SK-N-SH (cell line): Measurements from ENCODE around the gene TAS2R41.

Experiments used
- EP300 ChIP-seq, 2 experiments: IDR thresholded peaks; 2 replicates each; pipeline versions ENCODE4 v1.4.0 to v1.6.1; 2012; ENCODE audit warnings: borderline replicate concordance in 1 of 2, low read depth in 1 of 2, low read length in 1 of 2
- EZH2phosphoT487 ChIP-seq: fragments of 200-600 bp; sonication (generic); IDR thresholded peaks from 2 replicates; pipeline ENCODE4 v1.6.1; 2017; ENCODE audit warnings: low read depth, mixed run types, mild to moderate bottlenecking, antibody characterized with exemption, moderate library complexity, borderline replicate concordance
- NFIC ChIP-seq: IDR thresholded peaks from 2 replicates; pipeline ENCODE4 v1.4.0; 2012; ENCODE audit warnings: borderline replicate concordance
- POLR2AphosphoS5 ChIP-seq: IDR thresholded peaks from 2 replicates; pipeline ENCODE4 v1.6.1; 2012; ENCODE audit warnings: low read depth, low read length
- RAD21 ChIP-seq: IDR thresholded peaks from 2 replicates; pipeline ENCODE4 v1.6.1; 2012; ENCODE audit warnings: mild to moderate bottlenecking, low read length
- TAF1 ChIP-seq: IDR thresholded peaks from 2 replicates; pipeline ENCODE4 v1.6.1; 2012; ENCODE audit warnings: low read depth, mild to moderate bottlenecking, low read length, moderate library complexity, borderline replicate concordance
- TCF12 ChIP-seq: IDR thresholded peaks from 2 replicates; pipeline ENCODE4 v1.4.0; 2012
- TF ChIP-seq, protein P1 (sequence below): fragments of 200-600 bp; sonication (generic); IDR thresholded peaks from 2 replicates; pipeline ENCODE4 v1.6.1; 2017; ENCODE audit warnings: antibody characterized with exemption, mild to moderate bottlenecking, moderate library complexity

DNA sequence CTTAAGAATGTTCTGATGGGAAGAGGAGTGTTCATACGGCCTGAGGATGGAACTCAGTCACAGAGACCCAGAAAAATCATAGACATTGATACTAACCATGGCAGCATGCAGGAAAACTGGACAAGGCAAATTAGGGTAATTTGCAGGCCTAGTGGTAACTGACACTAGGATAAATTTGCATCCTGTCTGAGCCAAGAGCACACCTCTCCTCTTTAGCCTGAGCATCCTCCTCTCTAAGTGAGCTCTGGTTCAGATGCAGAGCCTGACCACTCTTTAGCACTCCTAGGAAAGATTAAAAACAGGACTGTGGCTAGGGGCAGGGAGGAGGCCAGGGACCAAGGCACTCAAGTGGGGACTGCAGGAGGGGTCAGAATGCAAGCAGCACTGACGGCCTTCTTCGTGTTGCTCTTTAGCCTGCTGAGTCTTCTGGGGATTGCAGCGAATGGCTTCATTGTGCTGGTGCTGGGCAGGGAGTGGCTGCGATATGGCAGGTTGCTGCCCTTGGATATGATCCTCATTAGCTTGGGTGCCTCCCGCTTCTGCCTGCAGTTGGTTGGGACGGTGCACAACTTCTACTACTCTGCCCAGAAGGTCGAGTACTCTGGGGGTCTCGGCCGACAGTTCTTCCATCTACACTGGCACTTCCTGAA lies at the start of gene TAS2R41:
- TF ChIP-seq NFIC (no peak), EP300 (IDR thresholded peaks at IDR 0.05; ENCODE audit: borderline replicate concordance in 1 of 2, low read depth in 1 of 2, low read length in 1 of 2) (no peak), EZH2phosphoT487 (no peak), RAD21 (no peak), TAF1 (no peak), TCF12 (no peak), POLR2AphosphoS5 (no peak)
- TF ChIP-seq, protein P1, sequence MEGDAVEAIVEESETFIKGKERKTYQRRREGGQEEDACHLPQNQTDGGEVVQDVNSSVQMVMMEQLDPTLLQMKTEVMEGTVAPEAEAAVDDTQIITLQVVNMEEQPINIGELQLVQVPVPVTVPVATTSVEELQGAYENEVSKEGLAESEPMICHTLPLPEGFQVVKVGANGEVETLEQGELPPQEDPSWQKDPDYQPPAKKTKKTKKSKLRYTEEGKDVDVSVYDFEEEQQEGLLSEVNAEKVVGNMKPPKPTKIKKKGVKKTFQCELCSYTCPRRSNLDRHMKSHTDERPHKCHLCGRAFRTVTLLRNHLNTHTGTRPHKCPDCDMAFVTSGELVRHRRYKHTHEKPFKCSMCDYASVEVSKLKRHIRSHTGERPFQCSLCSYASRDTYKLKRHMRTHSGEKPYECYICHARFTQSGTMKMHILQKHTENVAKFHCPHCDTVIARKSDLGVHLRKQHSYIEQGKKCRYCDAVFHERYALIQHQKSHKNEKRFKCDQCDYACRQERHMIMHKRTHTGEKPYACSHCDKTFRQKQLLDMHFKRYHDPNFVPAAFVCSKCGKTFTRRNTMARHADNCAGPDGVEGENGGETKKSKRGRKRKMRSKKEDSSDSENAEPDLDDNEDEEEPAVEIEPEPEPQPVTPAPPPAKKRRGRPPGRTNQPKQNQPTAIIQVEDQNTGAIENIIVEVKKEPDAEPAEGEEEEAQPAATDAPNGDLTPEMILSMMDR, result no peak
